Effector CD8-positive, alpha-beta T cell (primary cell): ENCODE measurements around the gene FOXN1.
"Not testable (repeated sequence)": the region's sequence is repeated elsewhere in the genome, so short reads cannot be mapped to it uniquely, and the experiment has no call there.

Source experiments
- DNase-seq: peaks from one replicate; lab custom pipeline; 2025; lab: John Stamatoyannopoulos, UW

FOXN1 gene

GRCh38 chr17:28574526-28574925 lies 68.4 kb downstream of the FOXN1 start:
- DNase-seq = no peak

DNA sequence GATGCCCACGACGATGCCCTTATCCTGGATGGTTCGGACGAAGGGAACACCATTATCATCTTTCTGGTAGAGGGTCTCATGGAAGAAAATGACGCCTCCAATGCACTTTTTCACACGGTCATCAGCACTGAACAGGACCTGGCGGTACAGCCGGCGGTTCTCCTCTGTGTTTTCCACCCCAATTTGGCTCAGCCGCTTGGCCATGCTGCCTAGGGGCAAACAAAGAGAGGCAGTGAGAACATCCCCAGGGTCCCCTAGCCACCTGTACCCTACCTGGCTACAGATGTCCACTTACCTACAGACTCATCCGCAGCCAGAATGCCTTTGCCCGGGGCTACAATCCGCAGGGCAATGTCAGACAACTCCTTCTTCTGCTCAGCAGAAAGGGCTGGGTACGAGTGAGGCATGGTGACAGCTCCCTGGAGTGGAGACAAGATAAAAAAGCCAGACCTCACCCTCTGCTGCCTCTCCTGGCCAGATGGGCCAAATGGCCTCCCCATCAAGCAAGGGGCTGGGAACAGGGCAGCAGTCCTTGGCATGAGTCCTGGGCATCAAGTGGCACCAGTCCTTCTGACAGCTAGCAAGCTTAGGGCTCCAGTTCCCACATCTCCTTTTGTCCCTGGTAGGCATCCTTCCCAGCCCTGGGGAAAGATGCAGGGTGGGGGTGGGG lies 69.1 kb downstream of the FOXN1 start:
- DNase-seq = no peak

DNA sequence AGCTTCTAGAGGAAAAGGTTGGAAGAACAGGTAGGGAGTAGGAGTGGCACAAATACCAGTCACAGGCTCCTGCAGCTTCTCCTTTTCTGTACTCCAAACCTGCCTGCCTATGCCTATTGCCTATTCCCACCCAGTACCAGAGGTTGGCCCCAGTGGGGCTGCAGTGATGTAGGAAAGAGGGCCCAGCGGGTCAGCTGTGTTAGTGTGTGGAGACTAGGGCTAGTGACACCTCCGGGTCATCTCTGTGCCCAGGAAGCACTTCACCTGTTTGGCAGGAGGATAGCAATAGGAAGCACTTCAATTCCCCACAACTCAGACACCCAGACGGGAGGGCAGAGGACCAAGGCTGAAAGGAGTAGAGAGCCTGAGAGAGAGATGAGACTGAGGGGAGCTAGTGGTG lies 69.9 kb downstream of the FOXN1 start:
- DNase-seq = not testable (repeated sequence)

GRCh38 chr17:28576758-28577465 lies 70.8 kb downstream of the FOXN1 start, which contains the start of gene ALDOC:
TSS of gene ALDOC (minus strand) at chr17:28576895. CDS start at chr17:28575532, 1,363 bp downstream.
- DNase-seq = peak; percentile 94

- no peak for DNase-seq
Measured at GRCh38 chr17:28577466-28577824, 71.3 kb downstream of the FOXN1 start.

GRCh38 chr17:28578246-28579195 lies 72.4 kb downstream of the FOXN1 start:
- DNase-seq = no peak

DNA sequence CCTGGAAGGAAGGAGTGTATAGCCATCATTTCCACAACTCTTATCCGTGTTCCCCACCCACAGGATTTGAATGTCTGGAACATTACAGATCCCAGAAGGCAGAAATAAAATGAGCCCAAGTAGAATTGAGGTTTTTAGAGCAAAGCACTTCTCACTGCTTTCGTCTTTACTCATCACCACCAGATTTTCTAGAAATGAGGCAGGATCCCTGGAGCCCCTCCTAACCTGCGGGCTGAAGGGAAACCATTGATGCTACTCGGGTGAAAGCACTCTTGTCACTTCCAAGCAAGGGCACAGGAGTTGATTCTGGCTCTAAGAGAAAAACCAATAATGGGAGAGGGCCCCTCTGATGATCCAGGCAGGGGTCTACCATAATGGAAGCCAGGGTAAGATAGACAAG lies 73.4 kb downstream of the FOXN1 start:
- no peak for DNase-seq

- DNase-seq = no peak
Measured at GRCh38 chr17:28580959-28581358, 74.8 kb downstream of the FOXN1 start.

GRCh38 chr17:28582513-28582912 lies 76.4 kb downstream of the FOXN1 start:
- no peak for DNase-seq

DNA sequence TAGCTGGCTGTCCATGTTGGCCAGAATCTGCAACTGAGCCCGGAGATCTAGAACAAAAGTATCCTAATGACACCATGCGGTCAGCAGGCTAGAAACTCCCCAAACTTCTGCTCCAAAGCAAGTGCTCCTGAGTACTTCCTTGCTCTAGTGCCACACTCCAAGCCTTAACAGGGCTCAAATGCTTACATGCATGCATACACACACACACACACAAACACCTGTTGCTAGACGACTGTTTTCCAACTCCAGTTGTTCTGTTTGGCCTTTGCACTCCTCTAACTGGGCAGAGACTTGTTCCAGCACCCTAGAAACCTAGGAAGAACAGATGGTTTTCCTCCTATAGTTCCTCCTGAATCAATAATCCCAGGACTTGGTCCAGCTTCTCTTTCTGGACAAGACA lies 78.3 kb downstream of the FOXN1 start:
- DNase-seq = no peak

DNA sequence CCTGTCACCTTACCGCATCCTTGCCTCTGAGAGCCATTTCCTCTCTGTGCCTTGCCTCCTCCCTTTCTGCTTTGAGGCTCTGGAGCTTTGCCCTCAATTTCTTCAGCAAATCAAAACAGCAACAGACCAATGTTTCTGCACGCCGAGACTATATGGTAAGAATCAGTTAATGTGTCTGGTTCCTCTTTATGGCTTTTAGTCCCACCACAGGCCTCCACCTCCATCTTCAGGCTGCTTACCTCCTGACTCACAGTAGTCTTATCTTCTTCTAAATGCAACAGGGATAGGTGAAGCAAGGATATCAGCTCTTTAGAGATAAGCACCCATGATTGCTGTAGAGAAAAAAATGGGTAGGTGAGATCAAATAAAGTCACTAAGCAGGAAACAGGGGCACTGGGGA lies 79.7 kb downstream of the FOXN1 start:
- DNase-seq = no peak
